CD4-positive, alpha-beta memory T cell (primary cell): ENCODE measurements around the gene IL36RN. TPM values are rescaled to one million over a fixed set of nuclear protein-coding genes. Genes with fewer than 3 reads are reported as not detected.

ENCODE experiments used
- CTCF ChIA-PET: fragments of 350-600 bp; sonication (Branson Sonifier 250); formaldehyde crosslinking; loops from one replicate; lab custom pipeline; 2021; ENCODE audit warnings: inconsistent platforms; ENCODE audit not compliant: partially characterized antibody; lab: Charles Lee
- POLR2A ChIA-PET: fragments of 350-600 bp; sonication (Branson Sonifier 250); formaldehyde crosslinking; loops from one replicate; lab custom pipeline; 2021; ENCODE audit not compliant: partially characterized antibody; lab: Charles Lee
- DNase-seq, 5 donors: peaks; one replicate each; pipeline versions ENCODE4 v3.0.0 to v3.0.0-alpha.2; 2020 to 2022; ENCODE audit warnings: mixed read lengths in 1 of 5
- H3K27ac ChIP-seq: one replicate; pipeline ENCODE4 v1.7.0; 2013; ENCODE audit warnings: low read depth, low read length
- H3K27me3 ChIP-seq: 2 replicates; pipeline ENCODE4 v1.7.0; 2013; ENCODE audit warnings: mild to moderate bottlenecking, low read length, moderate library complexity; ENCODE audit not compliant: insufficient read depth
- H3K36me3 ChIP-seq: 2 replicates; pipeline ENCODE4 v1.7.0; 2013; ENCODE audit warnings: mild to moderate bottlenecking, low read length, moderate library complexity; ENCODE audit not compliant: insufficient read depth
- H3K4me1 ChIP-seq: 2 replicates; pipeline ENCODE4 v1.7.0; 2013; ENCODE audit warnings: mild to moderate bottlenecking, low read length, moderate library complexity; ENCODE audit not compliant: insufficient read depth
- H3K4me3 ChIP-seq, 2 donors: one replicate each; pipeline ENCODE4 v1.7.0; 2013; ENCODE audit warnings: low read length in 2 of 2, mild to moderate bottlenecking in 1 of 2
- H3K9me3 ChIP-seq, 2 donors: one replicate each; pipeline ENCODE4 v1.7.0; 2013; ENCODE audit warnings: low read length in 2 of 2, control low read depth in 1 of 2; ENCODE audit not compliant: control insufficient read depth in 1 of 2
- H3K27ac Mint-ChIP-seq, 7 donors: one replicate each; pipeline ENCODE4 v1.8.0; 2020 to 2021; ENCODE audit warnings: mixed read lengths in 7 of 7, mild to moderate bottlenecking in 6 of 7, inconsistent platforms in 3 of 7, moderate library complexity in 3 of 7
- H3K27me3 Mint-ChIP-seq, 2 donors: one replicate each; pipeline ENCODE4 v1.8.0; 2020 to 2021; ENCODE audit warnings: mixed read lengths in 2 of 2
- H3K36me3 Mint-ChIP-seq, 2 donors: one replicate each; pipeline ENCODE4 v1.8.0; 2020 to 2021; ENCODE audit warnings: mixed read lengths in 2 of 2, inconsistent platforms in 1 of 2, mild to moderate bottlenecking in 1 of 2
- H3K4me1 Mint-ChIP-seq, 4 donors: one replicate each; pipeline ENCODE4 v1.8.0; 2020 to 2021; ENCODE audit warnings: mixed read lengths in 4 of 4, mild to moderate bottlenecking in 1 of 4
- H3K4me3 Mint-ChIP-seq, 8 donors: one replicate each; pipeline ENCODE4 v1.8.0; 2020 to 2021; ENCODE audit warnings: mixed read lengths in 8 of 8, mild to moderate bottlenecking in 7 of 8, moderate library complexity in 6 of 8, inconsistent platforms in 3 of 8
- H3K9me3 Mint-ChIP-seq, 8 donors: one replicate each; pipeline ENCODE4 v1.8.0; 2020 to 2021; ENCODE audit warnings: mixed read lengths in 8 of 8, mild to moderate bottlenecking in 5 of 8, inconsistent platforms in 3 of 8, moderate library complexity in 1 of 8
- intact Hi-C: fragments of 100-400 bp; cut with micrococcal nuclease; formaldehyde crosslinking; loops from one replicate; pipeline ENCODE4 v1.15.1; 2023
- polyA plus RNA-seq, 2 donors: library from polyadenylated mRNA; unstranded; fragments of 300-500 nt; fragmentation: Illumina TruSeq; gene quantifications; one replicate each; pipeline ENCODE4 v1.2.3, GENCODE V29; 2021
- total RNA-seq, 2 experiments: library from RNA; stranded (reverse); gene quantifications; one replicate each; pipeline ENCODE4 v1.2.3, GENCODE V29; 2021

Gene IL36RN
- total and polyA plus RNA-seq, 4 experiments from 2014 or later, result not detected

DNA sequence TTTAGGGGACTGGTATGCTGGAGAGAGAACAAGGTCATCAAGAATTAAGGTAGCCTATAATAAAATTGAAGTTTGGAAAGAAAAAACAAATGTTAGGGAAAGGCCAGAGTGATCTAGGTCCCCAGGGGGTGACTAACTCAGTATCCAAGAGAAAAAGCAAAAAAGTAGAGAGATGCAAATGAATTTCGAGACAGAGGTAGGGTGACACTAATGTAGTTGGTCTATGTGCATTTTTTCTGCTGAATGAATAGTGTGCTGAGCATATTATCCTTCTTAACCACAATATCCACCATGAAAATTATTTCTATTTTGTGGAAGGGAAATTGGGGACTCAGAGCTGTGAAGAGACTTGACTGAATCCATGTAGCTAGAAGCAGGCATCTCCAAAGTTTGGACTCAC, 44.0 kb upstream of the IL36RN start:
- no peaks in the 10 kb centered on the region for H3K27me3 ChIP-seq
- Mint-ChIP-seq H3K27ac (no peak overlapping the region), H3K36me3 (peaks cover 0 to 4% of the 10 kb centered on the region in 2 donors), H3K27me3 (peaks cover 10 to 24% of the 10 kb centered on the region in 2 donors), H3K4me3 (no peak overlapping the region), H3K9me3 (peaks cover 0 to 17% (median 8%) of the 10 kb centered on the region in 8 donors), H3K4me1 (peaks cover 0 to 11% (median under 1%) of the 10 kb centered on the region in 4 donors)
- no peak overlapping the region for H3K4me3 ChIP-seq
- no peak overlapping the region for H3K27ac ChIP-seq
- H3K36me3 ChIP-seq, result no peaks in the 10 kb centered on the region
- POLR2A ChIA-PET, result no interaction called here
- intact Hi-C loops, result no loop called here
- H3K9me3 ChIP-seq, result no peaks in the 10 kb centered on the region
- CTCF ChIA-PET, result no interaction called here
- DNase-seq, result no peak
- H3K4me1 ChIP-seq, result peaks cover 4% of the 10 kb centered on the region

DNA sequence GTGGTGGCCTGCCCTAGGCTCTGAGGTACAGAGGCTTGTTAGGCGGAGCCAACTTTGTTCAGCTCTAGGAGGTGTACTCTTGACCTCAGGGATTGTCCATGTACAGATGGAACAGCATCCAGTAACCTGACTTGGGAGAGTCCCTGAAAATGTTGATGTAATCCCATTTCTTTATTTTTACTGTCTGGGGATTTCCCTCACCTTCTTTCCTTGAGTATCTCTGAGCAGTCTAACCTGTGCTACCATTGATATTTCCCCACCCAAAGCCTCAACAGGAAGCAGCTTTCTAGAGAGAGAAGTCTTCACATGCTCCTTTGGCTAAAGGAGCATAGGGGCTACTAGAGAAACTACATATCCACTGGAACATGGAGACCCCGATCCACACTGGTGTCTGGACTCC, 43.3 kb upstream of the IL36RN start:
- intact Hi-C loops, result no loop called here
- peaks cover 0 to 11% (median under 1%) of the 10 kb centered on the region in 4 donors for H3K4me1 Mint-ChIP-seq
- peaks cover 4% of the 10 kb centered on the region for H3K4me1 ChIP-seq
- CTCF ChIA-PET, result no interaction called here
- H3K4me3 Mint-ChIP-seq, result no peak overlapping the region
- peaks cover 0 to 17% (median 8%) of the 10 kb centered on the region in 8 donors for H3K9me3 Mint-ChIP-seq
- H3K27ac ChIP-seq, result no peak overlapping the region
- POLR2A ChIA-PET, result no interaction called here
- H3K36me3 Mint-ChIP-seq, result peaks cover 0 to 4% of the 10 kb centered on the region in 2 donors
- H3K27me3 ChIP-seq, result no peaks in the 10 kb centered on the region
- H3K4me3 ChIP-seq, result no peak overlapping the region
- no peaks in the 10 kb centered on the region for H3K9me3 ChIP-seq
- DNase-seq, result no peak
- peaks cover 10 to 24% of the 10 kb centered on the region in 2 donors for H3K27me3 Mint-ChIP-seq
- H3K27ac Mint-ChIP-seq, result no peak overlapping the region
- H3K36me3 ChIP-seq, result no peaks in the 10 kb centered on the region

DNA sequence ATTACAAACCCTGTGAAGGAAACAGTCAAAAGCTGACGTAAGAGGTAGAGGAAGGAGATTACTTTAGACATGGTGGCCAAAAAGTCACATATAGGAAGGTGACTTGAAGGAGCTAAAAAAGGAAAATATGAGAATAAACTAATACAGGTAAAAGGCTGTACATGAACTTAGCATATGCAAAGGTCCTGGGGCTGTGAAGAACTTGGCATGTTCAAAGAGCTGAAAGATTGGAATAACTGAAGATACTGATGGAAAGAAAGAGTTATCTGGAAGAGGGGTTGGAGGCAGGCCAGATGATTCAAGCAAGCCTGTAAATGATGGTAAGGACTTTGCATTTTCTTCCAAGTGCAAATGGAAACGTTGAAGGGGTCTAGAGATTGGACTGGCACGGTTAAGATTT, 40.5 kb upstream of the IL36RN start:
- POLR2A ChIA-PET, result no interaction called here
- Mint-ChIP-seq H3K4me1 (peaks cover 0 to 11% (median under 1%) of the 10 kb centered on the region in 4 donors), H3K36me3 (peaks cover 0 to 4% of the 10 kb centered on the region in 2 donors)

DNA sequence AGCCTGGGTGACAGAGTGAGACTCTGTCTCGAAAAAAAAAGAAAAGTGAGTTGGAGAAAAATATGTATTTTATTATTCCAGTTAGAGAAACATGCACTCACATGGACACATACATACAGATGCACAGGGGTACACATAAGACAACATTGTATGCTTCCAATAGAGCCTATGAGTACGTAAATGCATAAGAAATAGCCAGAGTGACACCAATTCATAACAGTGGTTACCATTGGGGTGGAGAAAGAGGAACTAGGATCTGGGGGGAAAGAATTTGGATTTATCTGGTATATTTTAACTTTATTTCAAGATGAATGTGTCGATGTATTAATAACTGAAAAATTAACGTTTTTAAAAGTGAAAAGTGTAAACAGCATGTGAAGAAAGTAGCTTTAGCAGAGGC, 37.7 kb upstream of the IL36RN start:
- Histone ChIP-seq H3K27me3 (no peaks in the 10 kb centered on the region), H3K36me3 (no peaks in the 10 kb centered on the region), H3K27ac (no peak overlapping the region), H3K9me3 (no peaks in the 10 kb centered on the region), H3K4me1 (no peaks in the 10 kb centered on the region), H3K4me3 (no peak overlapping the region)
- intact Hi-C loops, result no loop called here
- no peak overlapping the region for H3K27ac Mint-ChIP-seq
- peaks cover 0 to 17% (median 8%) of the 10 kb centered on the region in 8 donors for H3K9me3 Mint-ChIP-seq
- CTCF ChIA-PET, result no interaction called here
- H3K4me1 Mint-ChIP-seq, result peaks cover 0 to 6% (median 1%) of the 10 kb centered on the region in 4 donors
- no peak overlapping the region for H3K4me3 Mint-ChIP-seq
- peaks cover 0 to 4% of the 10 kb centered on the region in 2 donors for H3K36me3 Mint-ChIP-seq
- peaks cover 17 to 25% of the 10 kb centered on the region in 2 donors for H3K27me3 Mint-ChIP-seq
- DNase-seq, result no peak
- POLR2A ChIA-PET, result no interaction called here

More for the DNA sequence above, 40.5 kb upstream of the IL36RN start:
- Histone ChIP-seq H3K36me3 (no peaks in the 10 kb centered on the region), H3K9me3 (no peaks in the 10 kb centered on the region), H3K27ac (no peak overlapping the region), H3K4me3 (no peak overlapping the region), H3K4me1 (peaks cover 4% of the 10 kb centered on the region), H3K27me3 (no peaks in the 10 kb centered on the region)
- H3K9me3 Mint-ChIP-seq, result peaks cover 0 to 17% (median 8%) of the 10 kb centered on the region in 8 donors
- no peak overlapping the region for H3K4me3 Mint-ChIP-seq
- CTCF ChIA-PET, result no interaction called here
- peaks cover 10 to 27% of the 10 kb centered on the region in 2 donors for H3K27me3 Mint-ChIP-seq
- no peak overlapping the region for H3K27ac Mint-ChIP-seq
- intact Hi-C loops, result no loop called here
- DNase-seq, result no peak

DNA sequence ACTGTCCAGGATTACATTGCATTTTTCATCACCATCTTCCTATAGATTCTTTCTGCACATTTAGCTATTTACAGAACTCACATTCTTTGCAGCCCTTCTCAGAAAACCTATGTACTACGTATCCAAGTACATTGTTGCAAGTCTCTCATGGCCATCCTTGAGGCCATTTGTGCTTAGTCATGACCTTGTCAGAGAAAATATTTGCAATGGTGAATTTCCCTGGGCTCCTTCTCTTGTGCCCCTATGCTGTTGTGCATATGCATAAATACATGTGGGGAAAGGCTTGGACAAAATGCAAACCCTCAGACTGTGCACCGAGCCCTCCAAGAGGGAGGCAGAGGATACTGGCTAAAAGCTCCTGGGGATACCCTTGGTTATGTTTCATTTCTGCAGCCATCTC, 34.2 kb upstream of the IL36RN start:
- Mint-ChIP-seq H3K27ac (no peak overlapping the region), H3K36me3 (no peaks in the 10 kb centered on the region), H3K9me3 (no peaks in the 10 kb centered on the region), H3K4me1 (peaks cover 0 to 2% (median 1%) of the 10 kb centered on the region in 4 donors), H3K4me3 (no peak overlapping the region), H3K27me3 (peaks cover 10 to 18% of the 10 kb centered on the region in 2 donors)
- no peaks in the 10 kb centered on the region for H3K9me3 ChIP-seq
- CTCF ChIA-PET, result interaction anchor here (1.0 kb wide), 1 partner anchor 55 kb away, joined by 3 read pairs; no protein-coding TSS in a partner anchor
- no peaks in the 10 kb centered on the region for H3K27me3 ChIP-seq
- no peak overlapping the region for H3K27ac ChIP-seq
- POLR2A ChIA-PET, result no interaction called here
- no peak overlapping the region for H3K4me3 ChIP-seq
- no peaks in the 10 kb centered on the region for H3K4me1 ChIP-seq
- no peaks in the 10 kb centered on the region for H3K36me3 ChIP-seq
- intact Hi-C loops, result no loop called here
- no peak for DNase-seq

DNA sequence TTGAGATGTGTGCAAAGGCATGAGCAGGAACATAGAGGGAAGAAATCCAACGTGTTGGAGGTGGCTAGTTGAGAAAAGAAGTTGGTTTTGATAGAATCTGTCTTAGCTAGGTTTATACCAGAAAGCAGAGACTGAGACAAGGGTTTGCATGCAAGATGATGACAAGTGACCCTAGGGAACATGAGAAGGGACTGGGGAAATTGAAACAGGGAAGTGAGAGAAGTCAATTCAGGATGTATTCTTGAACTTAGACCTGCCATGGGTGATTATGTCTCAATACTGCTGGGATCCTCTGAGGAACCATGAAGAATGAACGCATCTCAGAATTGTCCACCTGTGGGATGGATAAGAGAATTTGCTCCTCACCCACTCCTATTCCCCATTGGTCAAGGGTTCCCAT, 33.3 kb upstream of the IL36RN start:
- H3K36me3 Mint-ChIP-seq, result no peaks in the 10 kb centered on the region
- intact Hi-C loops, result no loop called here
- CTCF ChIA-PET, result interaction anchor here (1.0 kb wide), 1 partner anchor 54 kb away, joined by 3 read pairs; no protein-coding TSS in a partner anchor

DNA sequence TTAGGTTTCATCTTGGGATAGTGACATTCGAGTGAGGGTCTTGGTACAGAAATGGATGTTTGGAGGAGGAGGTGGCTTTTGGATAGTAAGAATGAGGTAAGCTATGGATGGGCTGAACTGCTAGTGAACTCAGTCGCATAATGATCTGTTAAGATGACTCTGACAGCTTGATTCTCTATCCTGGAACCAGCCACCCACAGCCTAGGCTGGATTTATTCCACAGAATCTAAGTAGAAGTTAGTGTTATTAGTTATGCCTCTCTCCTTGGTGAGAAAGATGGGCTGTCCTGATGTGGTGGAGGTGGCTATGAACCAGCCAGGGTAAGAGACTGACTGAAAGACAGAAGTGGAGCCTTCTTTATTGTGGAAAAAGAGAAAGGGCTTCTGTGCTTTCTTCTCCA, 31.3 kb upstream of the IL36RN start:
- H3K4me1 ChIP-seq, result no peaks in the 10 kb centered on the region
- Mint-ChIP-seq H3K4me1 (peaks cover 0 to 2% (median 0%) of the 10 kb centered on the region in 4 donors), H3K36me3 (no peaks in the 10 kb centered on the region), H3K9me3 (no peaks in the 10 kb centered on the region), H3K4me3 (no peak overlapping the region), H3K27ac (no peak overlapping the region), H3K27me3 (peaks cover 13 to 16% of the 10 kb centered on the region in 2 donors)
- DNase-seq, result no peak
- no peaks in the 10 kb centered on the region for H3K27me3 ChIP-seq
- CTCF ChIA-PET, result no interaction called here
- H3K27ac ChIP-seq, result no peak overlapping the region
- no peak overlapping the region for H3K4me3 ChIP-seq
- H3K36me3 ChIP-seq, result no peaks in the 10 kb centered on the region
- intact Hi-C loops, result no loop called here
- H3K9me3 ChIP-seq, result no peaks in the 10 kb centered on the region
- POLR2A ChIA-PET, result no interaction called here

More for the DNA sequence above, 33.3 kb upstream of the IL36RN start:
- Mint-ChIP-seq H3K27me3 (peaks cover 13 to 19% of the 10 kb centered on the region in 2 donors), H3K4me1 (peaks cover 0 to 2% (median 0%) of the 10 kb centered on the region in 4 donors), H3K4me3 (no peak overlapping the region), H3K9me3 (no peaks in the 10 kb centered on the region), H3K27ac (no peak overlapping the region)
- POLR2A ChIA-PET, result no interaction called here
- no peak for DNase-seq
- no peaks in the 10 kb centered on the region for H3K4me1 ChIP-seq
- no peaks in the 10 kb centered on the region for H3K36me3 ChIP-seq
- no peaks in the 10 kb centered on the region for H3K27me3 ChIP-seq
- no peak overlapping the region for H3K27ac ChIP-seq
- no peaks in the 10 kb centered on the region for H3K9me3 ChIP-seq
- no peak overlapping the region for H3K4me3 ChIP-seq
